HG03442 (cell line): Measurements from ENCODE around the gene MAD1L1.
"Not testable (repeated sequence)": the region's sequence is repeated elsewhere in the genome, so short reads cannot be mapped to it uniquely, and the experiment has no call there.

Experiments used
- ATAC-seq: cut with Tn5 transposase; IDR thresholded peaks from one replicate; pipeline ENCODE4 v1.9.1; 2021; ENCODE audit warnings: mild to moderate bottlenecking, moderate library complexity; ENCODE audit not compliant: unreplicated experiment

Gene MAD1L1

GRCh38 chr7:1893451-1893850 is 339.3 kb downstream of the MAD1L1 start:
- no peak for ATAC-seq

GRCh38 chr7:1893036-1893435 is 339.7 kb downstream of the MAD1L1 start:
- no peak for ATAC-seq

GRCh38 chr7:1892011-1892965 is 340.5 kb downstream of the MAD1L1 start:
- ATAC-seq, result no peak

GRCh38 chr7:1890289-1891235 is 342.2 kb downstream of the MAD1L1 start:
- ATAC-seq, result no peak

- ATAC-seq, result no peak
Measured at GRCh38 chr7:1889556-1890181, 343.1 kb downstream of the MAD1L1 start.

- ATAC-seq, result no peak
Measured at GRCh38 chr7:1889091-1889490, 343.7 kb downstream of the MAD1L1 start.

- no peak for ATAC-seq
Measured at GRCh38 chr7:1888425-1888824, 344.3 kb downstream of the MAD1L1 start.

GRCh38 chr7:1887251-1887650 is 345.5 kb downstream of the MAD1L1 start:
- ATAC-seq, result no peak

- no peak for ATAC-seq
Measured at GRCh38 chr7:1886361-1887064, 346.2 kb downstream of the MAD1L1 start.

- no peak for ATAC-seq
Measured at GRCh38 chr7:1885465-1886226, 347.1 kb downstream of the MAD1L1 start.

GRCh38 chr7:1884583-1885350 is 348.0 kb downstream of the MAD1L1 start:
- no peak for ATAC-seq

- ATAC-seq, result no peak
Measured at GRCh38 chr7:1883834-1884582, 348.7 kb downstream of the MAD1L1 start.

- ATAC-seq, result no peak
Measured at GRCh38 chr7:1883031-1883761, 349.5 kb downstream of the MAD1L1 start.

- ATAC-seq, result no peak
Measured at GRCh38 chr7:1882451-1882850, 350.3 kb downstream of the MAD1L1 start.

GRCh38 chr7:1881946-1882345 is 350.8 kb downstream of the MAD1L1 start:
- no peak for ATAC-seq

GRCh38 chr7:1876641-1877040 is 356.1 kb downstream of the MAD1L1 start:
- ATAC-seq, result not testable (repeated sequence)

- not testable (repeated sequence) for ATAC-seq
Measured at GRCh38 chr7:1875392-1876199, 357.1 kb downstream of the MAD1L1 start.
